C4-2B (cell line): ENCODE results near the gene RNF123.

Source experiments
- ZFX ChIP-seq: fragments of 450-650 bp; IDR thresholded peaks from 2 replicates; pipeline ENCODE4 v1.6.1; 2017
- TF ChIP-seq, protein P1 (sequence below): fragments of 450-650 bp; conservative IDR thresholded peaks from 2 replicates; pipeline ENCODE4 v1.5.1; 2017; ENCODE audit warnings: mild to moderate bottlenecking

DNA sequence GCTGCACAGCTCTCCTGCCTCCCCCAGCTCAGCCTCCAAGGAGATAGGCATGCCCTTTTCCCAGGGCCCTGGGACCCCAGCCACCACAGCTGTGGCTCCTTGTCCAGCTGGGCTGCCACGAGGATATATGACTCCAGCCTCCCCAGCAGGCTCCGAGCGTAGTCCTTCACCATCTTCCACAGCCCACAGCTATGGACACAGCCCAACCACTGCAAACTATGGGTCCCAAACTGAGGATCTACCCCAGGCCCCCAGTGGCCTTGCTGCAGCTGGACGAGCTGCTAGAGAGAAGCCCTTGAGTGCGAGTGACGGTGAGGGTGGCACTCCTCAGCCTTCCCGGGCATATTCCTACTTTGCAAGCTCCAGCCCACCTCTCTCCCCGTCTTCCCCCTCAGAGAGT lies 35.7 kb upstream of the RNF123 start:
- TF ChIP-seq, protein P1, sequence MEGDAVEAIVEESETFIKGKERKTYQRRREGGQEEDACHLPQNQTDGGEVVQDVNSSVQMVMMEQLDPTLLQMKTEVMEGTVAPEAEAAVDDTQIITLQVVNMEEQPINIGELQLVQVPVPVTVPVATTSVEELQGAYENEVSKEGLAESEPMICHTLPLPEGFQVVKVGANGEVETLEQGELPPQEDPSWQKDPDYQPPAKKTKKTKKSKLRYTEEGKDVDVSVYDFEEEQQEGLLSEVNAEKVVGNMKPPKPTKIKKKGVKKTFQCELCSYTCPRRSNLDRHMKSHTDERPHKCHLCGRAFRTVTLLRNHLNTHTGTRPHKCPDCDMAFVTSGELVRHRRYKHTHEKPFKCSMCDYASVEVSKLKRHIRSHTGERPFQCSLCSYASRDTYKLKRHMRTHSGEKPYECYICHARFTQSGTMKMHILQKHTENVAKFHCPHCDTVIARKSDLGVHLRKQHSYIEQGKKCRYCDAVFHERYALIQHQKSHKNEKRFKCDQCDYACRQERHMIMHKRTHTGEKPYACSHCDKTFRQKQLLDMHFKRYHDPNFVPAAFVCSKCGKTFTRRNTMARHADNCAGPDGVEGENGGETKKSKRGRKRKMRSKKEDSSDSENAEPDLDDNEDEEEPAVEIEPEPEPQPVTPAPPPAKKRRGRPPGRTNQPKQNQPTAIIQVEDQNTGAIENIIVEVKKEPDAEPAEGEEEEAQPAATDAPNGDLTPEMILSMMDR = no peak
- no peak for TF ChIP-seq ZFX
